Gastrocnemius medialis (tissue), 4 donors: ENCODE results near the gene AFF1. TPM values are rescaled to one million over a fixed set of nuclear protein-coding genes. Genes with fewer than 3 reads are reported as not detected.

Experiments used
- ATAC-seq, 2 donors: fragments of 150-250 bp; one replicate each; pipeline ENCODE4 v1.9.1; 2016
- DNase-seq, 2 donors: peaks; one replicate each; pipeline ENCODE4 v3.0.0-alpha.2; 2019
- H3K27ac ChIP-seq, 4 donors: fragments of 200-600 bp; sonication (generic); 1 replicate in 1 of 4; 2 replicates in 3 of 4; pipeline ENCODE4 v1.5.1; 2016 to 2018; ENCODE audit warnings: mild to moderate bottlenecking in 2 of 4, moderate library complexity in 1 of 4
- H3K27me3 ChIP-seq, 3 donors: fragments of 200-600 bp; sonication (generic) in 2 of 3; 1 replicate in 1 of 3; 2 replicates in 2 of 3; pipeline versions ENCODE4 v1.5.1 to v1.6.0; 2016 to 2019; ENCODE audit warnings: mild to moderate bottlenecking in 1 of 3, moderate library complexity in 1 of 3
- H3K36me3 ChIP-seq, 2 donors: fragments of 200-600 bp; sonication (generic) in 1 of 2; one replicate each; pipeline ENCODE4 v1.5.1; 2017 to 2018
- H3K4me1 ChIP-seq, 2 donors: fragments of 200-600 bp; sonication (generic) in 1 of 2; one replicate each; pipeline ENCODE4 v1.5.1; 2016 to 2017; ENCODE audit warnings: mild to moderate bottlenecking in 2 of 2
- H3K4me3 ChIP-seq, 4 donors: fragments of 200-600 bp; sonication (generic) in 3 of 4; 1 replicate in 1 of 4; 2 replicates in 3 of 4; pipeline ENCODE4 v1.5.1; 2016 to 2019; ENCODE audit warnings: mild to moderate bottlenecking in 2 of 4
- H3K9me3 ChIP-seq, 3 donors: fragments of 200-600 bp; sonication (generic) in 2 of 3; 1 replicate in 1 of 3; 2 replicates in 2 of 3; pipeline ENCODE4 v1.5.1; 2016 to 2019
- POLR2A ChIP-seq, 2 donors: fragments of 450-650 bp; IDR thresholded peaks; one replicate each; pipeline ENCODE4 v1.6.1; 2017; ENCODE audit warnings: antibody characterized with exemption in 2 of 2, mild to moderate bottlenecking in 2 of 2, moderate library complexity in 2 of 2
- in situ Hi-C, 4 donors: fragments of 200-750 bp; cut with MboI; loops; one replicate each; pipeline versions ENCODE4 v1.15.0 to v1.8.0; 2017; ENCODE audit warnings: low sequenced_read_pairs in 4 of 4
- intact Hi-C: fragments of 100-400 bp; cut with DNase I; formaldehyde crosslinking; loops from one replicate; pipeline ENCODE4 v1.15.1; 2023; ENCODE audit warnings: low total_unique reads
- total RNA-seq, 4 donors: library from RNA; depleted of rRNA; stranded (reverse); fragments of >200 nt; gene quantifications; one replicate each; pipeline versions ENCODE4 v1.1.0 to v1.2.3, GENCODE V29; 2016
- TF ChIP-seq, protein P1 (sequence below), 5 experiments: fragments of 450-650 bp in 3 of 5; fragments of 200-600 bp in 2 of 5; sonication (generic) in 2 of 5; IDR thresholded peaks in 4 of 5; conservative IDR thresholded peaks in 1 of 5; 1 replicate in 4 of 5; 2 replicates in 1 of 5; pipeline ENCODE4 v1.5.1; 2016 to 2019; ENCODE audit warnings: antibody characterized with exemption in 5 of 5, mild to moderate bottlenecking in 3 of 5, moderate library complexity in 3 of 5

AFF1 gene
- total RNA-seq, 4 donors from 2014 or later = 142 to 265 (median 197) TPM

DNA sequence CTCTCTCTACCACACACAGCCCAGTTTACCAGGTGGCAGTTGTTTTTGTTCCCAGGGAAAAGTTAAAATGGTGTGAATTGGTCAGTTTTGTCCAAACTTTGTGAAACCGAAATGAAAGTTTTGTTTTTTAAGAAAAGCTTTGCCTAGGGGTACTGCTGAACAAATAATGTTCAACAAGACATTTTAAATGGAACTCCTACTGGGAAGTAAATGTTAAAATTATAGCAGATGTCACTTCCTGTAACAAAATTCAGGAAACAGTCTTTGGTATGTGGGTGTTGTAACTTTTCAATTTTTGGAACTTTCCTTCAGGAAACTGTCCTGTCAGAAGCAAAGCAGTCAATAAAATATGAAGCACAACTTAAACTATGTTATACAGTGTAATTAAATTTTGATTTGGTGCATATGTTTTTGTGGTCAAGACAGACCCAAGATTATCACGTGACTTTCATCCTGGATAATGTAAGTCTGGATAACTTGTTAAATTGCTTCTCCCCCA is 79.5 kb downstream of the AFF1 start:
- H3K4me1 ChIP-seq = peaks cover 93 to 99% of the 10 kb centered on the region in 2 donors
- TF ChIP-seq, protein P1, sequence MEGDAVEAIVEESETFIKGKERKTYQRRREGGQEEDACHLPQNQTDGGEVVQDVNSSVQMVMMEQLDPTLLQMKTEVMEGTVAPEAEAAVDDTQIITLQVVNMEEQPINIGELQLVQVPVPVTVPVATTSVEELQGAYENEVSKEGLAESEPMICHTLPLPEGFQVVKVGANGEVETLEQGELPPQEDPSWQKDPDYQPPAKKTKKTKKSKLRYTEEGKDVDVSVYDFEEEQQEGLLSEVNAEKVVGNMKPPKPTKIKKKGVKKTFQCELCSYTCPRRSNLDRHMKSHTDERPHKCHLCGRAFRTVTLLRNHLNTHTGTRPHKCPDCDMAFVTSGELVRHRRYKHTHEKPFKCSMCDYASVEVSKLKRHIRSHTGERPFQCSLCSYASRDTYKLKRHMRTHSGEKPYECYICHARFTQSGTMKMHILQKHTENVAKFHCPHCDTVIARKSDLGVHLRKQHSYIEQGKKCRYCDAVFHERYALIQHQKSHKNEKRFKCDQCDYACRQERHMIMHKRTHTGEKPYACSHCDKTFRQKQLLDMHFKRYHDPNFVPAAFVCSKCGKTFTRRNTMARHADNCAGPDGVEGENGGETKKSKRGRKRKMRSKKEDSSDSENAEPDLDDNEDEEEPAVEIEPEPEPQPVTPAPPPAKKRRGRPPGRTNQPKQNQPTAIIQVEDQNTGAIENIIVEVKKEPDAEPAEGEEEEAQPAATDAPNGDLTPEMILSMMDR (IDR thresholded peaks at IDR 0.05 in 4 of 5, conservative IDR thresholded peaks at IDR 0.05 in 1 of 5) = no peak
- TF ChIP-seq POLR2A (IDR thresholded peaks at IDR 0.05) = no peak
- H3K27ac ChIP-seq = peak overlapping the region; percentile 93 to 97 (median 96)
- no peaks in the 10 kb centered on the region for H3K9me3 ChIP-seq
- H3K36me3 ChIP-seq = no peaks in the 10 kb centered on the region
- no peak for DNase-seq
- in situ Hi-C loops = loop anchor here in 1 of 4 donors (25.0 kb wide), 1 partner anchor 98 kb away; no protein-coding TSS in a partner anchor
- H3K27me3 ChIP-seq = no peaks in the 10 kb centered on the region
- intact Hi-C loops = loop anchor here (2.0 kb wide), 1 partner anchor 14 kb away; no protein-coding TSS in a partner anchor
- no peak for ATAC-seq
- peak overlapping the region in 2 of 4 donors; percentile 11 to 15 for H3K4me3 ChIP-seq

DNA sequence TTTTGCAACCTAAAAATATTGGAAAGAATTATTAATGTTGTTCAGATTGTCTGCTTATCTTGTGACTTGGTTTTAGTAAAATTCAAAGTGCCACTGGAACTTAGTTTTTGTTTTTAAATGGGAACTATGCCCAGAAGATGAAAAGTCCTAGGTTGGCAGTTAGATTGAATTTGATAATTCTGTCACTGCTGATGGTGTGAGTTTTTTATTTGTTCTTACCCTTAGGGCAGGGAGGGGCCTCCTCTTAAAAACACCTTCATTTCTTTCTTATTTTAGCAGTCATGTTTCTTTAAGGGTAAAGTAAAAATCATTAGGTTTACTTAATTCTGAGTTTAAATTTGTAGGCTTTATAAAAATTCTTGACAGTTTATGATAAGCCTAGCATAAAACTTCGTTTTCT is 80.6 kb downstream of the AFF1 start:
- in situ Hi-C loops = loop anchor here in 1 of 4 donors (25.0 kb wide), 1 partner anchor 97 kb away; no protein-coding TSS in a partner anchor
- peaks cover 94 to 99% of the 10 kb centered on the region in 2 donors for H3K4me1 ChIP-seq

DNA sequence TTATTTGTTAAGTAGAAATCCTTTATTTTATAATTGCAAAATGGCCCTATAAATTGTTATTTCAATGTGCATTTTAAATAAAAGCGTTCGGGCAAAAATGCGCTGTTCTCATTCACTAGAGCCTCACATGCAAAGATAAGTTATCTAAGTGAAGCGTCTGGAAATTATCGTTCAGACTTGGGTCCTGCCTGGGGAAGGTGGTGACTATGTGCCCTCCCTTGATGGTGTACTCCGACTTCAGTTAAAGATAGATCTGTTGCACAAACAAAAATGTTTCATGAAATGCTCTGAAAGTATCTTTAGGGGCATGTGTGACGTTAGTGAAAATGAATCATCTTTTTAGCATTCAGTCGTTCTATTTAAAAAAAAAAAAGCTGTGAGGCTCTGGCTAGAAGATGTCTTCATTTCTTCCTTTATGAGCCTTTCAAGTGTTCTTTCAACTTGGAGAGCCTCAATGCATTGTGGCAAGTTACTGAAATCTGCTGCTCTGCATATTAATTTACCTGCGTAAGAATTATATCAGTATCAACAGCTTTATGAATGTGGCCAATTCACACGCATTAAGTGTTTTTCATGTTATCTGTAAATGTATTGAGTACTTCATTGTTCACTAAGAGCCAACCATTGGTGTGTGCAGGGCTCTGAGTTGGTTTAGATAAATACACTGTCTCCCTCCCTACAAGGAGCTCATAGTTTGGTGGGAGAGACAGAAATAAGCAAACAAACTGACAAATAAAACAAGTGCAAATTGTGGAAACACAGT is 83.0 kb downstream of the AFF1 start:
- Histone ChIP-seq H3K27me3 (no peaks in the 10 kb centered on the region), H3K9me3 (no peaks in the 10 kb centered on the region), H3K4me1 (peaks cover 92 to 94% of the 10 kb centered on the region in 2 donors), H3K36me3 (no peaks in the 10 kb centered on the region), H3K4me3 (no peak overlapping the region), H3K27ac (peak overlapping the region; percentile 67 to 96 (median 94))
- intact Hi-C loops (no loop called here), in situ Hi-C loops (loop anchor here in 1 of 4 donors (25.0 kb wide), 1 partner anchor 95 kb away; no protein-coding TSS in a partner anchor)
- ATAC-seq = peak; percentile 32 to 83
- DNase-seq = peak in 1 of 2 donors; percentile 31
- TF ChIP-seq POLR2A (IDR thresholded peaks at IDR 0.05) = no peak
- TF ChIP-seq, protein P1 (IDR thresholded peaks at IDR 0.05 in 4 of 5, conservative IDR thresholded peaks at IDR 0.05 in 1 of 5) = no peak

More for the DNA sequence above, 80.6 kb downstream of the AFF1 start:
- Histone ChIP-seq H3K36me3 (no peaks in the 10 kb centered on the region), H3K27me3 (no peaks in the 10 kb centered on the region), H3K9me3 (no peaks in the 10 kb centered on the region), H3K27ac (peak overlapping the region; percentile 93 to 97 (median 96)), H3K4me3 (no peak overlapping the region)
- intact Hi-C loops = loop anchor here (2.0 kb wide), 1 partner anchor 13 kb away; no protein-coding TSS in a partner anchor
- ATAC-seq (no peak), DNase-seq (no peak)
- TF ChIP-seq, protein P1 (IDR thresholded peaks at IDR 0.05 in 4 of 5, conservative IDR thresholded peaks at IDR 0.05 in 1 of 5) = no peak
- TF ChIP-seq POLR2A (IDR thresholded peaks at IDR 0.05) = no peak

DNA sequence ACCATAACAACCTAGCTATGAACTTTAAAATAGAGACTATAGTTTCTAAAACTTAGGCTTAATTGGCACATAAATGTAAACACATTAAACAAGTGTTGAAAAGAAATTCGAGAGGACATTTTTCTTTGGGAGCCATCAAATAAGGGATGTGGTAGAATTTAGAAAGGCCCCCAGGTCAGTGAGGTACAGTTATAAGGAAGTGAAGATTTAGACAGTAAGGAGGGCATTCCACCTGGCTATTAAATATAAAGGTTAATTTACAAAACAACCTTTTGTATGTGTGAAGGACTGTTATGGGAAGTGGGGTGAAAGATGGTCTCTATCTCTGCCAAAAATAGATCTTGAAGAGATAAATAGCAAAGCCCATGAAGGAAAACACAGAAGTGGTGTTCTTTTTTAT is 83.9 kb downstream of the AFF1 start:
- intact Hi-C loops = no loop called here
- TF ChIP-seq, protein P1 (IDR thresholded peaks at IDR 0.05 in 4 of 5, conservative IDR thresholded peaks at IDR 0.05 in 1 of 5) = no peak
- TF ChIP-seq POLR2A (IDR thresholded peaks at IDR 0.05) = no peak
- DNase-seq = no peak
- H3K4me1 ChIP-seq = peaks cover 93 to 94% of the 10 kb centered on the region in 2 donors
- ATAC-seq = no peak
- H3K27me3 ChIP-seq = no peaks in the 10 kb centered on the region
- no peak overlapping the region for H3K4me3 ChIP-seq
- in situ Hi-C loops = loop anchor here in 1 of 4 donors (25.0 kb wide), 1 partner anchor 94 kb away; no protein-coding TSS in a partner anchor
- no peaks in the 10 kb centered on the region for H3K9me3 ChIP-seq
- no peaks in the 10 kb centered on the region for H3K36me3 ChIP-seq
- H3K27ac ChIP-seq = peak overlapping the region; percentile 67 to 96 (median 94)
